HepG2 (cell line): ENCODE measurements around the gene KDM6B. TPM values are rescaled to one million over a fixed set of nuclear protein-coding genes. Genes with fewer than 3 reads are reported as not detected.

Experiments used
- ATF2 ChIP-seq: sonication (generic); formaldehyde crosslinking; IDR thresholded peaks from 2 replicates; pipeline ENCODE4 v1.4.0; 2020; ENCODE audit warnings: missing genetic modification reagents
- GATAD2A ChIP-seq: IDR thresholded peaks from 2 replicates; pipeline ENCODE4 v1.6.1; 2016
- GPBP1L1 ChIP-seq: sonication (generic); formaldehyde crosslinking; IDR thresholded peaks from 2 replicates; pipeline ENCODE4 v1.5.0; 2020; ENCODE audit warnings: mild to moderate bottlenecking, missing genetic modification reagents
- HIC2 ChIP-seq: sonication (generic); formaldehyde crosslinking; IDR thresholded peaks from 2 replicates; pipeline ENCODE4 v1.9.0; 2022; ENCODE audit warnings: low read depth, missing genetic modification reagents
- JUN ChIP-seq: sonication (generic); formaldehyde crosslinking; IDR thresholded peaks from 2 replicates; pipeline ENCODE4 v1.4.0; 2020; ENCODE audit warnings: mild to moderate bottlenecking, missing genetic modification reagents
- KDM6A ChIP-seq: IDR thresholded peaks from 2 replicates; pipeline ENCODE4 v1.6.1; 2016; ENCODE audit warnings: low read depth
- KLF13 ChIP-seq: sonication (generic); formaldehyde crosslinking; IDR thresholded peaks from 2 replicates; pipeline ENCODE4 v1.4.0; 2020; ENCODE audit warnings: mild to moderate bottlenecking, missing genetic modification reagents
- MTA1 ChIP-seq: sonication (generic); formaldehyde crosslinking; IDR thresholded peaks from 2 replicates; pipeline ENCODE4 v1.4.0; 2020; ENCODE audit warnings: missing genetic modification reagents, mild to moderate bottlenecking, borderline replicate concordance
- NR1H2 ChIP-seq: sonication (generic); formaldehyde crosslinking; IDR thresholded peaks from 2 replicates; pipeline ENCODE4 v1.8.1; 2022; ENCODE audit warnings: low read depth, missing genetic modification reagents, borderline replicate concordance
- NR2F2 ChIP-seq: IDR thresholded peaks from 2 replicates; pipeline ENCODE4 v1.6.1; 2012; ENCODE audit warnings: low read depth, inconsistent platforms, borderline replicate concordance
- PHF21A ChIP-seq: sonication (generic); formaldehyde crosslinking; IDR thresholded peaks from 2 replicates; pipeline ENCODE4 v1.5.0; 2020; ENCODE audit warnings: mild to moderate bottlenecking, missing genetic modification reagents
- RAD51 ChIP-seq: fragments of 450-650 bp; IDR thresholded peaks from 2 replicates; pipeline ENCODE4 v1.6.1; 2016; ENCODE audit warnings: borderline replicate concordance
- RNF219 ChIP-seq: sonication (generic); formaldehyde crosslinking; IDR thresholded peaks from 2 replicates; pipeline ENCODE4 v1.5.0; 2020; ENCODE audit warnings: mild to moderate bottlenecking, missing genetic modification reagents
- RXRA ChIP-seq: sonication (generic); formaldehyde crosslinking; IDR thresholded peaks from 2 replicates; pipeline ENCODE4 v1.5.1; 2020; ENCODE audit warnings: missing genetic modification reagents
- SATB2 ChIP-seq: sonication (generic); formaldehyde crosslinking; IDR thresholded peaks from 2 replicates; pipeline ENCODE4 v1.5.0; 2020; ENCODE audit warnings: missing genetic modification reagents
- SOX6 ChIP-seq, 2 experiments: fragments of 450-650 bp in 1 of 2; sonication (generic) in 1 of 2; formaldehyde crosslinking in 1 of 2; IDR thresholded peaks; 2 replicates each; pipeline versions ENCODE4 v1.4.0 to v1.6.1; 2017 to 2020; ENCODE audit warnings: antibody characterized with exemption in 1 of 2, mild to moderate bottlenecking in 1 of 2, missing genetic modification reagents in 1 of 2
- TEAD3 ChIP-seq: optimal IDR thresholded peaks from 2 replicates; pipeline ENCODE3; 2016; ENCODE audit warnings: borderline replicate concordance
- ZBTB25 ChIP-seq: IDR thresholded peaks from 2 replicates; pipeline ENCODE4 v1.6.1; 2018; ENCODE audit warnings: missing genetic modification reagents
- ZGPAT ChIP-seq: IDR thresholded peaks from 2 replicates; pipeline ENCODE4 v1.6.1; 2016; ENCODE audit warnings: mild to moderate bottlenecking
- ZNF792 ChIP-seq: IDR thresholded peaks from 2 replicates; pipeline ENCODE4 v1.6.1; 2016
- polyA plus RNA-seq, 8 experiments: library from polyadenylated mRNA; depleted of rRNA in 3 of 8; stranded (reverse) in 7 of 8; unstranded in 1 of 8; fragments of >200 nt; fragmentation: Illumina TruSeq in 4 of 8; extraction: Trizol in 4 of 8; gene quantifications; 2 replicates each; pipeline versions ENCODE4 v1.2.1 to v1.2.3, GENCODE V29; 2011 to 2016; ENCODE audit warnings: low read depth in 4 of 8, missing spikeins in 1 of 8, mixed read lengths in 1 of 8; ENCODE audit not compliant: insufficient read depth in 1 of 8
- total RNA-seq, 5 experiments: library from RNA; depleted of rRNA; stranded (reverse); fragments of >200 nt; fragmentation: Illumina TruSeq; extraction: Trizol; gene quantifications; 2 replicates each; pipeline ENCODE4 v1.2.3, GENCODE V29; 2016; ENCODE audit warnings: low read depth in 1 of 5
- TF ChIP-seq, protein P1 (sequence below): sonication (generic); formaldehyde crosslinking; IDR thresholded peaks from 2 replicates; pipeline ENCODE4 v1.4.0; 2020; ENCODE audit warnings: mild to moderate bottlenecking, low read depth, missing genetic modification reagents

Gene KDM6B
- total and polyA plus RNA-seq, 2 of the 13 experiments (the other 11 are each of a cell fraction or from before 2014, with no cell fraction given), result 1.3 to 2.1 TPM

- 0 out of 2 replicates have a peak, but pooled peaks have one; percentile 28 for TF ChIP-seq HIC2 (CRISPR knock-in tag)
- no peak for TF ChIP-seq ZNF792 (CRISPR knock-in tag)
- TF ChIP-seq GPBP1L1, result no peak
- no peak for TF ChIP-seq NR2F2
- peak; percentile 12; the same call in 1 of the 2 replicates for TF ChIP-seq GATAD2A
- TF ChIP-seq ZGPAT (CRISPR knock-in tag), result no peak; the same call in 1 of the 2 replicates
- TF ChIP-seq RXRA, result 0 out of 2 replicates have a peak, but pooled peaks have one; percentile 33
- TF ChIP-seq ZBTB25 (CRISPR knock-in tag), result no peak
- TF ChIP-seq RNF219 (CRISPR knock-in tag), result no peak
- TF ChIP-seq KDM6A (CRISPR knock-in tag), result no peak
- TF ChIP-seq PHF21A (CRISPR knock-in tag), result no peak; the same call in 1 of the 2 replicates
- TF ChIP-seq, protein P1, sequence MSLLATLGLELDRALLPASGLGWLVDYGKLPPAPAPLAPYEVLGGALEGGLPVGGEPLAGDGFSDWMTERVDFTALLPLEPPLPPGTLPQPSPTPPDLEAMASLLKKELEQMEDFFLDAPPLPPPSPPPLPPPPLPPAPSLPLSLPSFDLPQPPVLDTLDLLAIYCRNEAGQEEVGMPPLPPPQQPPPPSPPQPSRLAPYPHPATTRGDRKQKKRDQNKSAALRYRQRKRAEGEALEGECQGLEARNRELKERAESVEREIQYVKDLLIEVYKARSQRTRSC (CRISPR knock-in tag), result 0 out of 2 replicates have a peak, but pooled peaks have one; percentile 13
- TF ChIP-seq KLF13 (CRISPR knock-in tag), result no peak
- peak; percentile 20 for TF ChIP-seq TEAD3 (CRISPR knock-in tag)
- peak; percentile 6; the same call in 1 of the 2 replicates for TF ChIP-seq ATF2 (CRISPR knock-in tag)
- no peak for TF ChIP-seq SATB2 (CRISPR knock-in tag)
- TF ChIP-seq RAD51, result no peak
- TF ChIP-seq MTA1 (CRISPR knock-in tag), result peak; percentile 23; the same call in 1 of the 2 replicates
- TF ChIP-seq NR1H2 (CRISPR knock-in tag), result no peak
- TF ChIP-seq SOX6 (IDR thresholded peaks at IDR 0.05), result no peak
- no peak for TF ChIP-seq SOX6 (CRISPR knock-in tag; IDR thresholded peaks at IDR 0.05)
- no peak for TF ChIP-seq JUN (CRISPR knock-in tag)
These were observed 7.4 kb downstream of the KDM6B start (continued) for GRCh38 chr17:7841396-7841914.
